T-helper 2 cell (primary cell): ENCODE measurements around the gene CDC42SE1.
"Not testable (repeated sequence)": the region's sequence is repeated elsewhere in the genome, so short reads cannot be mapped to it uniquely, and the experiment has no call there.

ENCODE experiments used
- DNase-seq, 5 experiments: peaks; one replicate each; pipeline versions ENCODE4 v3.0.0 to v3.0.0-alpha.2; 2012 to 2022
- total RNA-seq, 2 donors: gene quantifications; one replicate each; lab custom pipeline; 2026; lab: John Stamatoyannopoulos, UW

CDC42SE1 gene, protein sequence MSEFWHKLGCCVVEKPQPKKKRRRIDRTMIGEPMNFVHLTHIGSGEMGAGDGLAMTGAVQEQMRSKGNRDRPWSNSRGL
- total RNA-seq, result 603 to 909 reads per million in 2 donors

DNA sequence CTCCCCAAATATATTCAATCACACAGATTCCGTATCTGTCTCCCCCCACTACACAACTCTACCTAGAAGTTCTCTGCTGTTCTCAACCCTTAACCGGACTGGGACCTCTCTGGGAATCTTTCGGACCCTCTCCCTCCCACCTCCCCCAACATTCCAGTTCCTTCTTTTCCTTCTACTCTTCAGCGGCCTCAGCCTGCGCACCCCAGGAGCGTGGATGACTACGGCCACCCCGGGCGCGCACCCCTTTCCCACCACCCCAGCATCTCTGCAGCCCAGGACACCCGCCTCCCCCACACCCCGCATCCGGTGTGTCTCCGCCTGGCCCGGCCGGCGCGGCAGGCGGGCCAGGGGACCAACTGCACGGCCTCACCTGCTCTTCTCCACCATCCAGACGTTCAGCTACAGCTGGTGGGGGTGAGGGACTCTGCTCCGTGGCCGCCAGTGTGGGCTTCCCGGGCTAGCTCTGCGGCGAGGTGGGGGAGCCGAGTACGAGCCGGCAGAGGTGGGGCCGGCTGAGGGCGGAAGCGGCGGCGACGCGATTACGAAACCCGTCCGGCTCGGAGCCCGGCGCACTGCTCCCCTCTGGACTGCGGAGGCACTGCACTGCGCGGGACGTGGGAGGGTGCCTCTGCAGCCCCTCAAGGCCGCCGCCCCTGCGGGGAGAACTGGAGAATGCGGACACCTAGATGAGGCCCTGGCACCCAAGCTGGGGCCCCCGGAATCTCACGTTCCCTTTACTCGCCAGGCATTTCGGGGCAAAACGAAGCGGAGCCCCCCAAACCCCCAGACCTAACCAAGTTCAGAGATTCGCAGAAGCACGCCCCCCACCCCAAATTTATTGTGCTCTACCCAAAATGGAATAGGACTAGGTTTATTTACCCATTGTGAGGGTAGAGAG lies at the start of gene CDC42SE1:
CDC42SE1 (minus strand) TSS at position 514 of the 898 bp plus-strand sequence. CDS start 3,892 bp downstream, outside the sequence.
- DNase-seq, result peak; percentile 68 to 94 (median 78)

DNA sequence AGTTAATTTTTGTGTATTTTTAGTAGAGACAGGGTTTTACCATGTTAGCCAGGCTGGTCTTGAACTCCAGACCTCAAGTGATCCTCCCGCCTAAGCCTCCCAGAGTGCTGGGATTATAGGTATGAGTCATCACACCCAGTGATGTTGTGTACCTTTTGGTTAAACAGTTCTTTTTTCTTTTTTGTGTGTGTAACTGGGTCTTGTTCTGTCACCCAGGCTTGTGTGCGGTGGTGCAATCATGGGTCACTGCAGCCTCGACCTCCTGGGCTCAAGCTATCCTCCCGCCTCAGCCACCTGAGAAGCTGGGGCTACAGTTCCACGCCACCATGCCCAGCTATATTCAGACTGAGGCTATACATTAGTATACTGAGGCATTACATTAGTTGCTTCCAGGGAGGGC lies 48.9 kb upstream of the CDC42SE1 start:
- DNase-seq, result no peak

DNA sequence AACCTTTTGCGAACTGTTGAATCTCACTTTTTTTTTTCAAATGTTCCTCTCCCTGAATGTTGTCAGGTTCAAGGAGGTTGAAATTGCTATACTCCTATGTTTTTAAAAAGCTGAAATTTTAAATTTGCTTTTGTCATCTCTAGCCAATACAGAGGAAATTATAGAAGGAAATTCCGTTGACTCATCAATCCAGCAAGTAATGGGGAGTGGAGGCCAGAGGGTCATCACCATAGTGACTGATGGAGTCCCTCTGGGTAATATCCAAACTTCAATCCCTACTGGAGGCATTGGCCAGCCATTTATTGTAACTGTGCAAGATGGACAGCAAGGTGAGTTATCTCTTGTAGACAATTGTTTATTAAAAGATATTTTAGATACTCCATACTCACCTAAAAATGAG lies 47.5 kb upstream of the CDC42SE1 start:
- DNase-seq, result no peak

DNA sequence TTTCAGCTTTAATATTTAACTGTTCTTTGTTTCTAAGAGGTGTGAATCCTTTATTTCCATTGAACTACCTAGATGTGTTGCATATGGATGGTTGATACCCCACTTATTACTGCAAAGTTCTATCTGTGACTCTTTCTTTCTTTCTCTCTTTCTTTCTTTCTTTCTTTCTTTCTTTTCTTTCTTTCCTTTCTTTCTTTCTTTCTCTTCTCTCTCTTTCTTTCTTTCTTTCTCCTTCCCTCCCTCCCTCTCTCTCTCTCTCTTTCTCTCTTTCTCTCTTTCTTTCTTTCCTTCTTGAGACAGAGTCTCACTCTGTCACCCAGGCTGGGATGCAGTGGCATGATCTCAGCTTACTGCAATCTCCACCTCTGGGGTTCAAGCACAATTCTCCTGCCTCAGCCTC lies 45.2 kb upstream of the CDC42SE1 start:
- no peak for DNase-seq

DNA sequence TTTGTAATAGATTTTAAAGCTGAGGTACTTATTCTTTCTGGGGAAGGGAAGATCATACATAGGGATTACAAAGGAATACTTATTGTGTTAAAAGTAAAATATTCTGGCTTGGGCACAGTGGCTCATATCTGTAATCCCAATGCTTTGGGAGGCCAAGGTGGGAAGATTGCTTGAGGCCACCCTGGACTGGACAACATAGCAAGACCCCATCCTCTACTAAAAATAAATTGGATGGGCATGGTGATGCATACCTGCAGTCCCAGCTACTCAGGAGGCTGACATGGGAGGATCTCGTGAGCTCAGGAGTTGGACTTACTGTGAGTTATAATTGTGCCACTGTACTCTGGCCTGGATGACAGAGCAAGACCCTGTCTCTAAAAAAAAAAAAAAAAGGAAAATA lies 38.7 kb upstream of the CDC42SE1 start:
- DNase-seq, result no peak

DNA sequence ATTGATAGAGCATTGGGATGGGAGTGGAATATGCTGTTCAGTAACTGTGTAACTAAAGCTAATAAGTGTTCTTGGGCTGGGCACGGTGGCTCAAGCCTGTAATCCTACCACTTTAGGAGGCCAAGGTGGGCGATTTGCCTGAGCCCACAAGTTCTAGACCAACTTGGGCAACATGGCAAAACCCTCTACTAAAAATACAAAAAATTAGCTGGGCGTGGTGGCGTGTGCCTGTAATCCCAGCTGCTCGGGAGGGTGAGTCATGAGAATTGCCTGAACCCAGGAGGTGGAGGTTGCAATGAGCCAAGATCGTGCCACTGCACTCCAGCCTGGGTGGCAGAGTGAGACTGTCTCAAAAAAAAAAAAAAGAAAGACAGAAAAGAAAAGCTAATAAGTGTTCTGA lies 38.0 kb upstream of the CDC42SE1 start:
- not testable (repeated sequence) for DNase-seq

DNA sequence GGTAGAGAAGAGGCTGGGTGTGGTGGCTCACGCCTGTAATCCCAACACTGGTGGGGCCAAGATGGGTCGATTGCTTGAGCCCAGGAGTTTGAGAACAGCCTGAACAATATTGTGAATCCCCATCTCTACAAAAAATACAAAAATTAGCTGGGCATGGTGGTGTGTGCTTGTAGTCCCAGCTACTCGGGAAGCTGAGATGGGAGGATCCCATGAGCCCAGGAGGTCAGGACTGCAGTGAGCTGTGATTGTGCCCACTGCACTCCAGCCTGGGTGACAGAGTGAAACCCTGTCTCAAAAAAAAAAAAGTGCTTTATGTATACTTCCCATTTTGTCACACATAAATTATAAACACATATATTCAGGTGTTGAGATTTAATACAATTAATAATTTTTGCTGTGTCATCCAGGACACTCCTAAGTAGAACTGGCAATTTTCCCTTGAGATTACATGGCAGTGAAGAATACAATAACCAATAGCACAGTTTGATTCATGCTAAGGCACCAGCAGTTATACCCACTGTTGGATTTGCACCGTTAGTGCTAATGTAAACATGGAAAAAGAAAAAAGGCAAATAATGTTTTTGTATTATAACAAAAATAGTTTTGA lies 26.6 kb upstream of the CDC42SE1 start:
- DNase-seq, result no peak

DNA sequence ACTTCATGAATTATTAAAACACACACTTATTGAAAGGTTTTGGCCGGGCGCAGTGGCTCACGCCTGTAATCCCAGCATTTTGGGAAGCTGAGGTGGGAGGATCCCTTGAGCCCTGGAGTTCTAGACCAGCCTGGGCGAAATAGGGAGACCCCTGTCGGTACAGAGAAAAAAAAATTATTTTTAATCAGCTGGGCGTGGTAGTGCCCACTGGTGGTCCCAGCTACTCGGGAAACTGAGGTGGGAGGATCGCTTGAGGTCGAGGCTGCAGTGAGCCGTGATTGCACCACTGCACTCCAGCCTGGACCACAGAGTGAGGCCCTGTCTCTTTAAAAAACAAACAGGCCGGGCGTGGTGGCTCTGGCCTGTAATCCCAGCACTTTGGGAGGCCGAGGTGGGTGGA lies 12.8 kb upstream of the CDC42SE1 start:
- no peak for DNase-seq

DNA sequence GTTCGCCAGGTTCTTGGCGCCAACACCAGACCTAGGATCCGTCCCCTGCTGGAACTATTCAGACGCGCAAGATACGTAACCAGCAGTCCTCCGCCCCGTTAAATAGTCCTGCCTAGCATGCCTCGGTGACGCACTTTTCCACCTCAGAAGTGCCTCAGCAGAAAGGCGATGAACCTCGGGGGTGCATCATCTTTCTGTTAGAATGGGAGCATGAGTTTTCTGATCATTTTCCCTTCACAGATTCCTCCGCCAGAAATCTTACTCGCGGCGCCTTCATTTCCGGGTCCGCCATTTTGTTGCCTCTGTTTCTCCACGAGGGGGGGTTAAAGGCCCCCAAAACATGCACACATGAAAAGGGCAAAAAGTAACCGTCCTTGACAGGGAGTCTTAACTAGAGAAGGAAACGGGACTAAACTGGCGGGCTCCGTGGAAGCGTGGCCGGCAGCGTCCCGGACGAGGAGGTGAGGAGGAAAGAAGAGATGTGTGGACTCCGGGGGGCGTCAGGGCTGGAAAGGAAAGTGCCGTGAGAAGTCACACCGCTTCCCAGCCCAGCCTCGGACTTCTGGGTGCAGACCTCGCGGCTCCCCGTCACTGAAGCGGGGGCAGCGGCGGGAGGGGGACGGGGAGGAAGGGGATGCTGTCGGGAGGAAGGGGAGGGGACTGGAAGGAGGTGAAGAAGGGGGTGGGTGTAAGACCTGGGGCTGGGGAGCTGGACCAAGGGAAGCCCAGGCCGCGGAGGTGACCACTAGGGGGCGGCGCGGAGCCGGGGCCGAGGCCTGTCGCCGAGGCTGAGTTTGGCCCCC lies 11.3 kb upstream of the CDC42SE1 start, which contains the start of gene GABPB2:
GABPB2 (plus strand) TSS at position 288 of the 803 bp plus-strand sequence. CDS start 17,429 bp downstream, outside the sequence.
- DNase-seq, result peak; percentile 69 to 93 (median 81)

DNA sequence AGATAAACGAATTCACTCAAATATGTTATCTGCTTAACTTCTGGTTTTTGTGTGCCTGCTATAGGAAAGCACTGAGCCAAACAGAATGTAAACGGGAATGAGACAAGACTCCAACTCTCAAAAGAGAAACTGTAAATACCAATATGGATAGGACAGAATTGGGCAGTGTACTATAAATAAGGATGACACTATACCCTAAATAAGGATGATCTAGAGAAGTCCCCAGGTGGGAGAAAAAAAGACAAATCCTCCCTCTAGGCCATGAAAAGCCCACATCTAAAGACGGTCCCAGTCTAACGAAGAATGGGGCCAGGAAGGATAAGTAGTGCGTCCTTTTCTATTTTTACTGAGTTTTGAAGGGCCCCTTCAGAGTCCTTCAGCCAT lies 9.7 kb upstream of the CDC42SE1 start:
- no peak for DNase-seq

DNA sequence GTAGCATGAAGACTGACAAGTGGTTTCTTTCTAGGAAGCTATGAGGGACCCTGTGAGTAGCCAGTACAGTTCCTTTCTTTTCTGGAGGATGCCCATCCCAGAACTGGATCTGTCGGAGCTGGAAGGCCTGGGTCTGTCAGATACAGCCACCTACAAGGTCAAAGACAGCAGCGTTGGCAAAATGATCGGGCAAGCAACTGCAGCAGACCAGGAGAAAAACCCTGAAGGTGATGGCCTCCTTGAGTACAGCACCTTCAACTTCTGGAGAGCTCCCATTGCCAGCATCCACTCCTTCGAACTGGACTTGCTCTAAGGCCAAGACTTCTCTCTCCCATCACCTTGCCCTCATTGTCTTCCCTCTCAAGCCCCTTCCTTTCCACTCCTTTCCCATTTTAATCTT lies 7.8 kb upstream of the CDC42SE1 start:
- no peak for DNase-seq

DNA sequence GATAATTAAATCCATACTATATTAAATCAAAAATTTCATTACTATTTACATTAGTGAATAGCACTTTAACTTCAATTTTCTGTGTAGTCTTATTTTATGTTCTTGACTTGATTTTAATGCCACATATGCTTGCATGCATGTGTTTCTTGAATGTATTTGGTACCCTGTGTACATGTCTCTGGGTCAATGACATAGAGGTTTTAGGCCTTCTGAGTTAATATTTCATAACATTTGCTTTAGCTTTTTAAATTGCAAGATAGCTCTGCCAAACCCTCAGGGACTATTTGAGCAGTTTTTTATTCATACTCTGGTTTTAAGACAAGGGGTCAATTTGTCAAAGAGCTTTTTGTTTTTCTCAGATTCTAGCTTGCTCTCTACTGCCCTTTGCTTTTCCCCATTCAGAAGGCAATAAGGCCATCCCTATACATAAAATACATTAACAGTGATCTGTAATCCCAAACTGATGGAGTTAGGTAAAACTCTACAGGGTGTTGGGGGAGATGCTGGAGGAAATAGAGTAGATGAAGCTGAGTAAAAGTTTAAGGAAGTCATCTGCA lies 5.7 kb upstream of the CDC42SE1 start:
- no peak for DNase-seq

DNA sequence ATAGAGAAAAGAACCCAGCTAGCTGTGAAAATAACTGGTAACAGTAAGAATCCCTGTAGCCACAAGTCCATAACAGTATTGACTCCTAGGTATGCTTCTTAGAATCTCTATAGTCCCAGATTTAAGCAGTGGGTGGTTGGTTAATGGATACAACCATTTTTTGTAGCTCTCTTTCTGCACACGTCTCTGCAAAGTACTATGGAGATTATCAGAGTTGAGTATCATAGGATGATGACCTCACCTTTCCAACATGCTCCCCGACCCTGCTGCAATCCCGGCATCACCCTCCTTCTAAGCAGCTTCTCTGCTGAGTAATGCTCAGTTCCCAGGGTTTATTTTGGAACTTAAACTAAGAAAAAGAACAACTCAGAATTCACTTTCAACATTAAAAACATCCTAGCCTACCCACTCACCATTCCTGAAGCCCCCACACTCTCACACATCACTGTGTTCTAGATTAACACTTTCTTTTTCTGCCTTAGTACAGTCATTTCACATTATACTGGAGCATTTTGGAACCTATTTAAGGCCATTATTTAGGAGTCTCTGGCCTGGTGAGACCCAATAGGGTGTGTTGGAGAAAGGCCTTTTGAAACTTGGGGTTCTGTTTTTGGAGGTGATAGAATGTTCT lies 3.4 kb upstream of the CDC42SE1 start:
- no peak for DNase-seq

DNA sequence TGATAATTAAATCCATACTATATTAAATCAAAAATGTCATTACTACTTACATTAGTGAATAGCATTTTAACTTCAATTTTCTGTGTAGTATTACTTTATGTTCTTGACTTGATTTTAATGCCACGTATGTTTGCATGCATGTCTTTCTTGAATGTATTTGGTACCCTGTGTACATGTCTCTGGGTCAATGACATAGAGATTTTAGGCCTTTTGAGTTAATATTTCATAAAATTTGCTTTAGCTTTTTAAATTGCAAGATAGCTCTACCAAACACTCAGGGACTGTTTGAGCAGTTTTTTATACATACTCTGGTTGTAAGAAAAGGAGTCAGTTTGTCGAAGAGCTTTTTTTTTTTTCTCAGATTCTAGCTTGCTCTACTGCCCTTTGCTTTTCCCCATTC lies 2.3 kb upstream of the CDC42SE1 start:
- DNase-seq, result no peak

DNA sequence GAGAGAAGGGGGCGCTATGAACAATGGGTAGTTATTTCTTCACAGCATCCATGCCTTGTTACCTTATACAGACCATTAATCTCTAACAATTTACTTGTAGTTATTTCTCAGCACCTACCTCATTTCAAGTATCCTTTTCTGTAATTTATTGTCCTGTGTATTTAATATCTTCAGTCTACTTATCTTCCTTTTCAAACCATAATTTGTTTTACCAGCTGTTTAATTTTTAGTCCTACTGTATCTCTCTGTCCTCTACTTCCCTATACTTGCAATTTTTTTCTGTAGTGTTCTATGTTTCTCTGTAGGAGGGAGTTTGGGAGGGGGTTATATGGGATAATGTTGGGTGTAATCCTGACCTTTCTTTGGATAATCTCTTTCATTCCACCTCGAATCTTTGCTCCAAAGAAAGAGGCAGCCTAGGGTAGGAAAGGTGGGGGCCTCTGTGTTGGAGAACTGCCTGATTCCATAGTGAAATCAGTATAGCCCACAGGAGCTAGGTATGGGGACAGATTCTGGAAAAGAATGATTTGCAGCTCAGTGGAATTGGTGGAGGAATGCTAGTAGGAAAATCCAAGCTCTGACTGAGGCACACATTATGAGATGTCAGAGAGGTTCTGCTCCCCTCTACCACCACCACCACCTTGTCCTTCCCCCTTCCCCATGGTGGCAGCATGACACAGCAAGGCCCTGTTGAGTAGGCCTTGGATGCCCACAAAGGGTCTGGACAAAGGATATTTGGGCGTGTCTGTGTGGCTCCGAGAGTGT lies 1.4 kb upstream of the CDC42SE1 start:
- no peak for DNase-seq

DNA sequence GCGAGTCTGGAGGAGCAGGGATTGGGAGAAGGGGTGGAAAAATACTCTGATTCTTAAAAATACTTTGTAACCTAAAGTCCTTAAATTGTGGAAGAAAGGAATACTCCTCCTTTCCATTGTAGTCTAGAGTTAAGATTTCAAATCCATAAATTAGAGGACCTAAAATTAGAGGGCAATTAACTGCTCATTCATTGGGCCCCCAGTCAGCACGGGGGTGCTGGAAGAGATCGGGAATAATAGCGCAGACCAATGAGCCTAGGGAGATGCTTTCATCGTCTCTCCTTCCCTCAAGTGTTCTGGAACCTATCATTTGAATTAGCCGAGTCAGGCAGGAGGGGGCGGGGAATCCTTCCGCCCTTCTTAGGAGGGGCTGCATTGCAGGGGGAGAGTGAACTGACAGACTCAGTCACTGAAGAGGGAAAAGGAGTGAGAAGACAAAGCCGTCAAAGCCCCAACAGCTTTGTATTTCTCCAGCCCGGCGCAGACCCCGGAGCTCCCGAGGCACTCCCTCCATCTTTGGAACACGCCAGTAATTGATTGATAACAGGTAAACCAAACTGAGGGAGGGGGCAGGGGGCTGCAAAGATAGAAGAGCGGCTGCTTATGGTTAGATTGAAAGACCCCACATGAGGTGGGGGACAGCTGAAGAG lies 710 bp upstream of the CDC42SE1 start, which contains the start of gene MLLT11:
MLLT11 (plus strand) TSS at position 391 of the 650 bp plus-strand sequence. CDS start 6,828 bp downstream, outside the sequence.
- DNase-seq, result no peak

DNA sequence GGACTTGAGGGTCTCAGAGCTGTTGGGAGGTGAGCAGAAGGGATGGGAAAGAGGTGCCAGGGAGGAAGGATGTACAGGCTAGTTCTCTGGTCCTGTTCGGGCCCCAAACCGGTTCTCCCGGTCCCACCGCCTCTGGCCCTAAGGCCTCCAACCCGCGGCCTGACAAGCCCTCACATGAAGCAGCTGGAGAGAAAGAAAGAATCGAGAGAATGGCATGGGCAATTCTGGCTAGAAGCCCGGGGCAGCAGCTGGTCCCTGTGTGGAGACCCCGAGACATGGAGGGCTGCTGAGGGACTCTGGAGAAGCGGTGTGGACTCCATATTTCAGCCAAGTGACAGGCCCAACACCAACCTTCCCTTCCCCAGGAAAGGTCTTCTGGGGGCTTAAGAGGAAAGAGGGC lies 730 bp downstream of the CDC42SE1 start:
- DNase-seq, result no peak

DNA sequence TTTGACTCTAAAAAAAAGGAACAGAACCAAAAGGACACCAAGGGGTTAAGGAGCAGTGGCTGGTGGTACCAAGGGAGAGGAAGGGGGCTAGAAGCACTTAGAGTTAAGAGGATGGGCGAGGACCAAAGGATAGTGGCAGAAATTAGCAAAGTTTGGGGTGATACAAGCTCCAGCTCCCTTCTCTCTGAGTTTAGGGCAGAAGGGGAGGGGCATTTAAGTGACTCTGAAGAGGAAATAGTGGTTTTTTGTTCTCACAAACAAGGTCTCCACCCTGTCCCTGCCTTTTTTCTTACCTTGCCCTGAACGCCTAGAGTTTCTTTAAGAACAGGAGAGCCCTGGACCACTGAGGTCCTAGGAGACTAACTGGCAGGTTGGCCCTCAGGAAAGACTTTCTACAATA lies 3.3 kb downstream of the CDC42SE1 start:
- peak in 2 of 5 experiments; percentile 53 to 84 for DNase-seq

DNA sequence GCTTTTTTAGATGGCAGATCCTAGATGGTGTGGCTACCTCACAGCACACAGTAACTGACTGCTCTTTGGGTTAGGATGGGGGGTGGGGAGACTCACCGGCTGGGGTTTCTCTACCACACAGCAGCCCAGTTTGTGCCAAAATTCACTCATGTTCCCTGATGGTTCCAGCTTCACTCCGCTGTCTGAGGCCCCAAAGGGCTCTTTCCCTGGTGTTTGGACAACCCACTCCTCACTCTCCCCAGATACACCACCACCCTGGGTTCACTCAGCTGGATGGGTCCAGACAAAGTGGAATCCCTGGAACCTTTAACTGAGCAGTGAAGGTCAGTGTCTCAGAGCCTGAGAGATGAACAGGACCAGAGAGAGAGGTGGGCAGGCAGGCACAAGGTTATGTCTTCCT lies 3.8 kb downstream of the CDC42SE1 start:
- DNase-seq, result no peak

DNA sequence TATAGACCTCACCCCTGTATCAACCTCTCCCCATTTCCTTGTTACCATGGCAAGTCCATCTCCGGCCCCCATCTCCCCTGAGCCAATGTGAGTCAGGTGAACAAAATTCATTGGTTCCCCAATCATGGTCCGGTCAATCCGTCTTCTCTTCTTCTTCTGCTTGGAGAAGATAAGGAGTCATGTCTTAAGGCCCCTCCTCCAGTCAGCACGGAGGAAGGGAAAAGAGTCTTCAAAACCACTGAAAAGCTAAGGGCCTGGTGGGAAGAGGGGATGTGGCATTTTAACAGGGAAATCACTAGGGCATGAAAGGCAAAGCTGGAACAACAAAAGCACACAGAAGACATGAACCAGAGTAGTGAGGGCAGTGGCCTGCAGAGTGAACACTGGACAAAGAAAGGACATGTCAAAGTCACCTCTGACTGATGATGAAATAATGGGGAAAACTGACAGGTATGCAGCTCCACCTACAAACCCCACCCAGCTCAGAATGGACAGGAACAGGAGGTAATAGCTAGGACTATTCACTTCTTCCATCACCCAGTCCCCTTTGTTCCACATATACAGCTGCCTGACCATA lies 4.4 kb downstream of the CDC42SE1 start:
- DNase-seq, result no peak
